Measurements from ENCODE around the gene NPAS3.

The NPAS3 gene

GRCh38 chr14:33602396-33602795 lies 663.7 kb downstream of the NPAS3 start:
- DNase-seq, result no peak

DNA sequence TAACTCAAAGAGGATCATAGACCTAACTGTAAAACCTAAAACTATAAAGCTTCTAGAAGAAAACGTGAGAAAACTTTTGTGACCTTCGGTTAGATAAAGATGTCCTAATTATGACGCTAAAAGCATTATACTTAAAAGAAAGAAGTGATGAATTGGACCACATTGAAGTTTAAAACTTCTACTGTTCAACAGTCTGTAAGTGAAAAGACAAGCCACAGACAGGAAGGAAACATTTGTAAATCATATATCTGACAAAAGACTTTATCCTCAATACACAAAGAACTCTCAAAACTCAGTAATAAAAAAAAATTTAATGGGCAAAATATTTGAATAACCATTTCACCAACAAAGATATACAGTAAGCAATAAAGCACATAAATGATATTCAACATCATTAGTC lies 667.9 kb downstream of the NPAS3 start:
- DNase-seq, result no peak

DNA sequence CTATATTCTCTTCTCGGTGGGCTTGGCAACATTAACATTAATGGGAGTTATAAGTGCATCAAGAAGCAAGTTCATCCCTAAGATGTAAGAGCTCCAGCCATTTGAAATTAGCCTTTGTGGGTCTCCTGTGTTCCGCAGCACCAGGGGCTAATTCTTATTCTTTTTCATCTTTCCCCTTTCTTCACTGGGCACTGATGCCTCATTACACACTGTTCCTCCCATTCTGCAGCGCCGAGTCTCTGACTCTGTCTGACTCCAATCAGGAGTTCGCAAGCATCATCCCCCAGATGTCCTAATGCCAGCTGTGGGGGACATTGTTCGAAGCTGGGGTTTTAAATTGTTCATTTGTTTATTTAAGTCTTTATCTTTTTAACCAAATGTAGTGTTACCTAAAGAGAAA lies 670.9 kb downstream of the NPAS3 start:
- no peak for DNase-seq

GRCh38 chr14:33610121-33610520 lies 671.4 kb downstream of the NPAS3 start:
- DNase-seq, result no peak

GRCh38 chr14:33611405-33612196 lies 672.9 kb downstream of the NPAS3 start:
- DNase-seq, result no peak

GRCh38 chr14:33612197-33612505 lies 673.5 kb downstream of the NPAS3 start:
- DNase-seq, result no peak

DNA sequence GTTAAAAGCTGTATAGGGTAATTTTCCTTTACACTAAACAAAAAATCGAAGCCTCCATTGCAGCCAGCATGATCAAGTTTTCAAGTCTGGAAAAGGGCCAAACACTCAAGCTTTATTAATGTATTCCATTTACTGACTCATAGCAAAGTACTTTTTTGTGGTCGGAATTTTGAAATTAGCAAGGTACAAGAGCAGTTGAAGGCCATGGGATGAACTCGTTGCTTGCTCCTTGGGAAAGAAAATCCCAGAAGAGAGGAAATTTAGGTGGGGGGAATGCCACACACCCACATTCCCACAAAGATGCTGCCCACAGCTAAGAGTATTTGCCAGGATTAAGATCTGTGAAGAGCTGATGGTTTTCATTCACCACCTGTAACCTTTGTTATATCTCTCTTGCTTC lies 678.5 kb downstream of the NPAS3 start:
- no peak for DNase-seq

DNA sequence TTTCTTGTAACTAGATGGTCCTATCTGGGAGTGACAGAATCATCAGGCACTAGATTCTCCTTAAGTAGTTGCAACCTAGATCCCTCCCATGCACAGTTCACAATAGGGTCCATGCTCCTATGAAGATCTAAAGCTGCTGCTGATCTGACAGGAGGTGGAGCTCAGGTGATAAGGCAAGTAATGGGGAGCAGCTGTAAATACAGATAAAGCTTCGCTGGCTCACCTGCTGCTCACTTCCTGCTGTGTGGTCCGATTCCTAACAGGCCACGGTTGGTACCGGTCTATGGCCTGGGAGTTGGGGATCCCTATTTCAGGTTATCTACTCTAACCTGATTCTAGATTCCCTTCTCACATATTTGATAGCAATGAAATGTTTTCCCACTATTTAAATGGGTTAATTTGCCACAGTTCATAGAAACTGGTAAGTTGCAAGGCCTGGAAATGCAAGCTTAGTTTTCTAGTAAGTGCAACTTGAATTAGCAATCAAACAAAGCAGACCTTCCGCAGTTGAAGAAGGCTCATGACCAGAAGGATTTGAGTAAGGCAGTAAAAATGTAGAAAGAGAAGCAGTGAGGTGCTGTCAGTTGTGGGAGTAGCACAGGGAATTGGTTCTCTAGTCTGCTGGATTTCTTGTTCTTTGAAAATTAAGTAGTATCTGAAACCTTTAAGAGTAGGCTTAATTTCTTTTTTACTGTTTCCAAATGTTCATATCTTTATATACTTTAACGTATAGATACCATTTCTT lies 679.9 kb downstream of the NPAS3 start:
- no peak for DNase-seq

GRCh38 chr14:33622496-33622895 lies 683.8 kb downstream of the NPAS3 start:
- DNase-seq, result no peak

- DNase-seq, result no peak
These were observed 691.1 kb downstream of the NPAS3 start for GRCh38 chr14:33629792-33630191.

DNA sequence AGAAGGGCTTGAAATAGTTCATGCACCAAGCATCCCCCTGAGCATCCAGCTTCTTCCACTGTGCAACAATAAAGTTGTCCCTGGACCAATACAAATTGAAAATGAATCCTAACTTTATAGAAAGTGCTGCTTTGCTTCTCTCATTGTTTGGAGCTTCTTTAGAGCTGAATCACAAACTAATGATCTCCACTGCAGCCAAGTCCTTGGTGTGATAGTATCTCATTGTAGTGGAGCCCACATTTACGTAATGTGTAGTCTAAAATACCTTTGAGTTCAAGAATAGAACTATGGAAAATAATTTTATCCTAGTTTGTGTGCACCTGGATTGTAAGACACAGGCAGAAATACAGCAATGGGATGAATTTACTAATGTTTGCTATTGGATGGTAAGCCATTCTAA lies 692.3 kb downstream of the NPAS3 start:
- no peak for DNase-seq

- DNase-seq, result no peak
These were observed 692.8 kb downstream of the NPAS3 start for GRCh38 chr14:33631441-33631840.

DNA sequence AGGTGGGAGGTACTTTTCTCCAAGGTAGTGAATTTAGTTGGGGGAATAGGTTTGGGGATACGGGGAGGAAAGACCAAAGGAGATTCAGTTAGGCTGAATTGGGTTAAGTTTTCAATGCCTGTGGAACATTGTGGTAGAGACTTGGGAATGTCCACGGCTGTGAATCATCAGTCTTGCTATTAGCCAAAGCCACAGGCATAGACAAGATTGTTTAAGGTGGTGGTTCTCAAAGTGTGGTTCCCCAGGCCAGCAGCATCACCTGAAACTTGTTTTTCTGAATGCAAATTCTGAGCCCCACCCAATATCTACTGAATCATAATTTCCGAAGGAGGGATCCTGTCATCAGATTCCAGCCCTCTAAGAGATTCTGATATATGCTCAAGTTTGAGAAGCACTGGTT lies 696.0 kb downstream of the NPAS3 start:
- no peak for DNase-seq

DNA sequence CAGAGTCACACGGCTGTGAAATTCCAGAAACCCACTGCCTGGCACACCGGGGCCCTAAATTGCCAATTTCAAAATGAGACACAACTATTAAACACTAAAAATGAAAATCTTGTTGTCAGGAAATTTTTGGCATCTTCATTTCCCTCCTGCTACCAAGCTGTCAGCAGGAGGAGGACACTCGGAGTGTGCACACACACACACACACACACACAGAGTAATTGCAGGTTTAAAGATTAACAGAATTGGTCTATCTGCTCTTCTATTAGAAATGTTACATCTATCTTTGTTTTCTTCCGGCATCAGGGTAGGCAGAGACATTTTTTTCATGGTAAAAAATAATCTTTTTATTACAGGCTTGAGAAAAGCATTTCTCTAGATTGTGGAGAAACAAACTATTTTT lies 698.0 kb downstream of the NPAS3 start:
- DNase-seq, result no peak

- DNase-seq, result no peak
These were observed 703.4 kb downstream of the NPAS3 start for GRCh38 chr14:33642080-33642479.

DNA sequence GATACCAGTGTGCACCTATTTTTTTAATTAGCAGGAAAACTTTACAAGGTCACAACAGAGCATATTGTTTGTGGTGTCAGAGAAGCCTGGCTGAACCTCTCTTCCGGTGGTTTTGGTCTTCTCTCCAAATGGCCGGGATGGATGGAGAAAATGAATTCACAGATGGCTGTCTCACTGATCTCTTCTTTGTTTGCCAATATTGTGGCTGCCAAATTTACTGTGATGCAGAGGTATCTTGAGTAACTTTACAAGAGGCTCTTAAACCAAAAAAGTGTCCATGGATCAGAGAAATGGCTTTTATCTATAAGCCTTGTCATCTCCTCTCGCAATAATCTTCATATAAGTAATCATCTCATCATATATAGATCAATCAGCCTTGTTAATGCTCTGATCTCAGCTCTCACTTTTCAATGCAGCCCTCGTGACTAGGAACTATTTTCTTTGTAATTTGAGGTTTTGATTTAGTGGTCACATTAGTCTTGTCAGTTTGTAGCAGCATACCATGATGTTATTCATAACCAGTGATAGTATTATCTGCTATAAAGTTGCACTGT lies 704.1 kb downstream of the NPAS3 start:
- DNase-seq, result no peak

GRCh38 chr14:33643426-33644181 lies 704.9 kb downstream of the NPAS3 start:
- DNase-seq, result no peak

- no peak for DNase-seq
These were observed 708.1 kb downstream of the NPAS3 start for GRCh38 chr14:33646692-33647260.

- no peak for DNase-seq
These were observed 708.7 kb downstream of the NPAS3 start for GRCh38 chr14:33647385-33647786.

DNA sequence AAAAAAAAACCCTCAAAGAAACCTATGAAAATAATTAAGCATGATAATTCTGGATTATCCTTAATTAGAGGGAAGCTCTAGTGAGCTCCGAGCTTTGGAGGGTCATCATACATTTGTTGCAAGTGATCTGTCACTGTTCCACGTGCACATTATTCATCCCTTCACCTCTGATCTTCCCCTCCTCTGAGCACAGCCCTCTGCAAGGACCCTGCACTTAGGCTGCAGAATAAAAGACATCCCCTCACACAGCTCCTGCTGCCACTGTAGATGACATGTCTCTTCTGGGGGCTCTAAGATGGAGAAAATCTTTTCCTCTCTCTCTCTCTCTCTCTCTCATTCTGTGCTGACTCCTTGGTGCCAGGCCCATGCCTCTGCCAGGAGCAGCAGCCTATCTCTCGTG lies 711.8 kb downstream of the NPAS3 start:
- no peak for DNase-seq

DNA sequence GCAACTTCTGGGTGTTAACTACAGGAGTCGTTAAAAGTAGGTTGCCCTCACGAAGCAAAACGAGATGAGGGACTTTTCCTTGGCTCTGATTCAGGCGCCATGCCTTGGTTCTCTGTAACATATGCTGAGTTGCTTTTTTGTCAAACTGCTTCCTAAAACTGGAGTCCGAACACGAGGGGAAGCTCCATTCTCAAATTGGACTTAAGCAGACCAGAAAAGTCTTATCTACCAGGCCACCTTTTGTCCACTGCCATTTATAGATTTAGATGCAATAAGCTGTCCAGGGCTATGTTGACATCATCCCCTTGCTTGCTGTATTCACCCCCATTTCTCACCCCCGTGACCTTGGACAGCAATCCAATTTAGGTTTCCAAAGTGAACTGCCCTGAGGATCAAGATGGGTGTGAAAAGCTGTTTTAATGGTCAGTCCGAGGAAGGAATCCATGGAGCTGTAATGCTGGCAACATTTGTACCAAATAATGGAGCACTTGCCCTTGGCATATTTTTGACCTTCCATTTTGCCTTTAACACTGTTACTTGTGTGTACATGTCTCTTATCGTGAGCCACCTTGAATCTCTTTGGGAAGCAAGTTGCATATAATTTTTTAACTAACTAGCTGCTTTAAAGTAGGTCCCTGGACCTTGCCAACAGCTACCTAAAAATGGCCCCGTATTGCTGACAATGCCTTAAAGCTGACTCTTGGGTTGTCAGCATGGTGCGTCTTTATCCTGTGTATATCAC lies 714.1 kb downstream of the NPAS3 start:
- no peak for DNase-seq

GRCh38 chr14:33653308-33653695 lies 714.6 kb downstream of the NPAS3 start:
- no peak for DNase-seq

DNA sequence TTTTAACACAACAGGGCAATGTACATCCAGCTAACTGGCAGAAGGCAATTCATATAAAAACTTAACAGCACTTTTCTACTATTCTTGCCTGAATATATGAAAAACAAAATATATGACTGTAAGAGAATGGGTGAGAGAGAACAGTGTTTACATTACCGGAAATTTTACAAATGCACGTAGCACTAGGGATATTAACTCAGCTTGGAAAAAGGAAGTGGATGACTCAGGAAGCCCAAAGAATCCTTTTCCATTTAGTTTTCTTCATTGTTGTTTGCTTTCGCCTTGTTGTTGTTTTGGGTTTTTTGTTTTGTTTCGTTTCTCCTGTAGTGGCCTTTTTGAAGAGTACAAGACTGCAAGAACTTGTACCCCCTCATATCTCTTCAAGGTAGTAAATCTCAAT lies 716.7 kb downstream of the NPAS3 start:
- no peak for DNase-seq
